Measurements from ENCODE around the gene MS4A8. TPM values are rescaled to one million over a fixed set of nuclear protein-coding genes. Genes with fewer than 3 reads are reported as not detected.

Gene MS4A8
- total RNA-seq, 4 donors from 2014 or later, result not detected

DNA sequence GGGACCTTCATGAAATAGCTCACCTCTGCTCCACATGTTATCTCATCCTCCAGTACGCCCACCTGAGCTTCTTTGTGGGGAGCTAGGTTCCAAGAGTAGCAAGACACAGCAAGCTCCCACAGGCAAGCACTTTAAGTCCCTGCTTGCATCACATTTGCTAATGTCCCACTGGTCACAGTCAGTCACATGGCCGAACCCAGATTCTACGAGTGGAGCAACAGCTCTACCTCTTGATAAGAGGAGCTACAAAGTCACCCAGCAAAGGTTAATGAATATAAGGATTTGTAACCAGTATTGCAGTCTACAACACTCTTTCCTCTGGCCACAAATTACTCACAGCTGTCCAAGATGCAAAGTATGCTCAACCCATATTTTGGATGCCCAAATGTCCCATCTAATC lies 42.0 kb downstream of the MS4A8 start:
- TF ChIP-seq CTCF (IDR thresholded peaks at IDR 0.05) (no peak), POLR2A (IDR thresholded peaks at IDR 0.05) (no peak)
- no peak for DNase-seq
- Histone ChIP-seq H3K27ac (no peak overlapping the region), H3K4me1 (no peaks in the 10 kb centered on the region), H3K36me3 (no peaks in the 10 kb centered on the region), H3K9me3 (no peaks in the 10 kb centered on the region), H3K4me3 (replicated peaks in 1 of 3) (no peak overlapping the region), H3K27me3 (no peaks in the 10 kb centered on the region)
- intact Hi-C loops (cut with DNase I), result no loop called here
- WGBS, 2 donors, result 94% methylated on average over 3 of the region's 3 CpGs

GRCh38 chr11:60743058-60743457 lies 43.6 kb downstream of the MS4A8 start:
- Histone ChIP-seq H3K9me3 (no peaks in the 10 kb centered on the region), H3K27ac (no peak overlapping the region), H3K36me3 (no peaks in the 10 kb centered on the region), H3K27me3 (no peaks in the 10 kb centered on the region), H3K4me1 (no peaks in the 10 kb centered on the region), H3K4me3 (replicated peaks in 1 of 3) (no peak overlapping the region)
- intact Hi-C loops (cut with DNase I), result no loop called here
- 94 to 96% methylated on average over 1 of the region's 1 CpG for WGBS, 2 donors
- TF ChIP-seq CTCF (IDR thresholded peaks at IDR 0.05) (no peak), POLR2A (IDR thresholded peaks at IDR 0.05) (no peak)
- DNase-seq, result no peak

- Histone ChIP-seq H3K27ac (no peak overlapping the region), H3K4me1 (no peaks in the 10 kb centered on the region), H3K36me3 (no peaks in the 10 kb centered on the region), H3K9me3 (no peaks in the 10 kb centered on the region), H3K4me3 (replicated peaks in 1 of 3) (no peak overlapping the region), H3K27me3 (no peaks in the 10 kb centered on the region)
- DNase-seq, result no peak
- intact Hi-C loops (cut with DNase I), result no loop called here
- WGBS, 2 donors, result 88 to 93% methylated on average over 5 of the region's 5 CpGs
- no peak for TF ChIP-seq CTCF (IDR thresholded peaks at IDR 0.05)
- no peak for TF ChIP-seq POLR2A (IDR thresholded peaks at IDR 0.05)
These were observed 44.7 kb downstream of the MS4A8 start for GRCh38 chr11:60744114-60744513.

- DNase-seq, result no peak
- 93 to 94% methylated on average over 14 of the region's 14 CpGs for WGBS, 2 donors
- TF ChIP-seq CTCF (IDR thresholded peaks at IDR 0.05), result no peak
- no peak for TF ChIP-seq POLR2A (IDR thresholded peaks at IDR 0.05)
- Histone ChIP-seq H3K4me3 (replicated peaks in 1 of 3) (no peak overlapping the region), H3K9me3 (no peaks in the 10 kb centered on the region), H3K27me3 (no peaks in the 10 kb centered on the region), H3K27ac (no peak overlapping the region), H3K36me3 (no peaks in the 10 kb centered on the region), H3K4me1 (no peaks in the 10 kb centered on the region)
- intact Hi-C loops (cut with DNase I), result no loop called here
These were observed 48.0 kb downstream of the MS4A8 start for GRCh38 chr11:60747359-60747873.

DNA sequence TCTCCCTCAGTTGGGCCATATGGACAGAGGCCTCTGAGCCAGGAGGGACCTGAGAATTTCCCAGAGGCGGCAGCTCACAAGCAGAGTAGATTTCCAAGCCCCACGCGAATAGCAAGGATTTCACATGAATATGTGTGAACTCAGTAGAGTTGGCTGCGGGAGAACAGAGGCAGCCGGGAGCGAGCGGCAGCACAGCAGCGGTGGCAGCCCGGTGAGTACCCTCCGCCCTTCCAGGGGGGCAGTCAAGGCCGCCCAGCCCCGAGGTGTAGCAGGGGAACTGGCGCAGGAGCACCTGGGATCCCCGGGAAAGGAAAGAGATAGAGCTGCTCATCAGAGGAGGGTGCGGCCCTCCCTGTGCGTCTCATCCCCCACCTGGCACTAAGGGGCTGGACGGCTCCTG lies 48.8 kb downstream of the MS4A8 start:
- H3K4me1 ChIP-seq, result no peaks in the 10 kb centered on the region
- no peaks in the 10 kb centered on the region for H3K9me3 ChIP-seq
- 87 to 90% methylated on average over 17 of the region's 17 CpGs for WGBS, 2 donors
- H3K4me3 ChIP-seq (replicated peaks in 1 of 3), result no peak overlapping the region
- no peaks in the 10 kb centered on the region for H3K27me3 ChIP-seq
- no peak overlapping the region for H3K27ac ChIP-seq
- intact Hi-C loops (cut with DNase I), result no loop called here
- no peaks in the 10 kb centered on the region for H3K36me3 ChIP-seq
- no peak for DNase-seq
- TF ChIP-seq POLR2A (IDR thresholded peaks at IDR 0.05) (no peak), CTCF (IDR thresholded peaks at IDR 0.05) (no peak)

Measured in thyroid gland (tissue), 4 donors.